ENCODE data around the gene APAF1.
A peak's percentile ranks its signal among the peaks of the same experiment; 100 is the strongest.
"Not testable (repeated sequence)": the region's sequence is repeated elsewhere in the genome, so short reads cannot be mapped to it uniquely, and the experiment has no call there.

Gene APAF1

DNA sequence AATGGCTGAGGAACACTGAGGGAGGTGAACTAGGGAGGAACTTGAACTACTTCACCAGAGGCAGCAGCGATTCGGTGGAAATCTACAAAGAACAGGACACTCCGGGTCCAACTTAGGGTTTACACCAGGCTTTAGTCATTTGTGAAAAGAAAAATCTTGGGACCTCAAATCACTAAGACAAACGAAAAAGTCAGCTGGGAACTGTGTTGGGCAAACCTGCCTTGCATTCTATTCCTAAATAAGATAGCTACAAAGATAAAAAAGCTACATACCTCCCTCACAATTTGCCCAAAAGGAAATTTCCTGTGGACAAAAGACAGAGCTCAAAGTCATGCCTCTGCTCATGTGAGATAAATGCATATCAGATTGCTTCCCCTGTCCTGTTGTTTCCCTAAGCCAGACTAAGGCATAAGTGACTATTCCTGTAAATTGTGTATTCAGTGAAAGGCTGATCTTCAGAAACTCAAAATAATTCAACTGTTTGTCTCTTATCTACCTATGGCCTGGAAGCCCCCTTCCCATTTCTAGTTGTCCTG, 106.6 kb downstream of the APAF1 start:
- H3K27me3 Mint-ChIP-seq, result peaks cover 20% of the 10 kb centered on the region
- no peak overlapping the region for H3K4me3 Mint-ChIP-seq
- H3K9me3 Mint-ChIP-seq, result no peaks in the 10 kb centered on the region
- no peaks in the 10 kb centered on the region for H3K36me3 Mint-ChIP-seq (ENCODE audit: low read depth)
- peaks cover 16% of the 10 kb centered on the region for H3K4me1 Mint-ChIP-seq (ENCODE audit: low read depth)
- H3K27ac Mint-ChIP-seq, result no peak overlapping the region

GRCh38 chr12:98752726-98753125, 107.6 kb downstream of the APAF1 start:
- no peaks in the 10 kb centered on the region for H3K36me3 Mint-ChIP-seq (ENCODE audit: low read depth)
- H3K27me3 Mint-ChIP-seq, result peaks cover 9% of the 10 kb centered on the region
- no peak overlapping the region for H3K4me3 Mint-ChIP-seq
- no peak overlapping the region for H3K27ac Mint-ChIP-seq
- H3K4me1 Mint-ChIP-seq (ENCODE audit: low read depth), result peaks cover 12% of the 10 kb centered on the region
- H3K9me3 Mint-ChIP-seq, result no peaks in the 10 kb centered on the region

DNA sequence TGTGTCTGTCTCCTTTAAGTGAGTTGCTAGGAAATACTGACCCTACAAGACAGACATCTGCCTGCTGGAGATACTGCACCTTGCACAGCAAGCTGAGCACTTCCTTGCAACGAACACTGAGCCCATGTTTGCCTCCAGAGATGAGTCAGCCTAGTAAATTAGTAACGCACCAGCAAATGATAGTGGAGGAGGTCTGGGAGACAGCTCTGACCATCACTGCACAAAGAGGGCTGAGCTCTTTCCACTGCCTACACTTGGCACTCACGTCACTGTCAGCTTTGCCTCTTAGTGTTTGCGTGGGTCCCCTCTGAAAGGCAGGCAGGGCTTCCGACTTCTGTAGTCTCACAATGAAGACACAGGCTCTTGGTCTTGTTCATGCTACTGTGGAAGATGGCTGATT, 109.0 kb downstream of the APAF1 start:
- no peaks in the 10 kb centered on the region for H3K9me3 Mint-ChIP-seq
- H3K4me1 Mint-ChIP-seq (ENCODE audit: low read depth), result peaks cover 12% of the 10 kb centered on the region
- H3K27me3 Mint-ChIP-seq, result peaks cover 4% of the 10 kb centered on the region
- H3K4me3 Mint-ChIP-seq, result no peak overlapping the region
- no peaks in the 10 kb centered on the region for H3K36me3 Mint-ChIP-seq (ENCODE audit: low read depth)
- peak overlapping the region; percentile 59 for H3K27ac Mint-ChIP-seq

DNA sequence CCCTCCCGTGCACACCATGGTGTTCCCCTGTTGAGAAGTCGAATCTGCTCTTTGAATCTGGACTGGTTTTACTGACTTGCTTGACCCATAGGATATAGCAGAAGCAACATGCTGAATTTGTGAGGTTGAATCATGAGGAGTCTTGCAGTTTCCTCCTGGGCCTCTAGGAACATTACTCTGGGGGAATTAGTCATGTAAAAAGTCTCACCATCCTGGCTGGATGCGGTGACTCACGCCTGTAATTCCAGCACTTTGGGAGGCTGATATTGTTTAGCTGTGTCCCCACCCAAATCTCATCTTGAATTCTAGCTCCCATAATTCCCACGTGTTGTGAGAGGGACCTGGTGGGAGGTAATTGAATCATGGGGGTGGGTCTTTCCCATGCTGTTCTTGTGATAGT, 110.8 kb downstream of the APAF1 start:
- H3K4me3 Mint-ChIP-seq; H3K27ac Mint-ChIP-seq; H3K36me3 Mint-ChIP-seq (ENCODE audit: low read depth); H3K27me3 Mint-ChIP-seq; H3K9me3 Mint-ChIP-seq: not testable (repeated sequence)
- peaks cover 12% of the 10 kb centered on the region for H3K4me1 Mint-ChIP-seq (ENCODE audit: low read depth)

- H3K27me3 Mint-ChIP-seq, result peaks cover 9% of the 10 kb centered on the region
- no peak overlapping the region for H3K4me3 Mint-ChIP-seq
- no peaks in the 10 kb centered on the region for H3K9me3 Mint-ChIP-seq
- no peak overlapping the region for H3K27ac Mint-ChIP-seq
- H3K4me1 Mint-ChIP-seq (ENCODE audit: low read depth), result peaks cover 12% of the 10 kb centered on the region
- no peaks in the 10 kb centered on the region for H3K36me3 Mint-ChIP-seq (ENCODE audit: low read depth)
Measured at GRCh38 chr12:98757455-98757854, 112.4 kb downstream of the APAF1 start.

GRCh38 chr12:98758331-98758730, 113.2 kb downstream of the APAF1 start:
- H3K27me3 Mint-ChIP-seq, result peaks cover 9% of the 10 kb centered on the region
- no peaks in the 10 kb centered on the region for H3K36me3 Mint-ChIP-seq (ENCODE audit: low read depth)
- no peak overlapping the region for H3K27ac Mint-ChIP-seq

GRCh38 chr12:98763656-98764055, 118.6 kb downstream of the APAF1 start:
- H3K36me3 Mint-ChIP-seq (ENCODE audit: low read depth), result no peaks in the 10 kb centered on the region
- H3K4me3 Mint-ChIP-seq, result no peak overlapping the region
- H3K9me3 Mint-ChIP-seq, result no peaks in the 10 kb centered on the region
- H3K4me1 Mint-ChIP-seq (ENCODE audit: low read depth), result no peaks in the 10 kb centered on the region
- no peak overlapping the region for H3K27ac Mint-ChIP-seq
- peaks cover 13% of the 10 kb centered on the region for H3K27me3 Mint-ChIP-seq

More at GRCh38 chr12:98758331-98758730, 113.2 kb downstream of the APAF1 start:
- Mint-ChIP-seq H3K9me3 (no peaks in the 10 kb centered on the region), H3K4me1 (ENCODE audit: low read depth) (peaks cover 12% of the 10 kb centered on the region), H3K4me3 (no peak overlapping the region)

DNA sequence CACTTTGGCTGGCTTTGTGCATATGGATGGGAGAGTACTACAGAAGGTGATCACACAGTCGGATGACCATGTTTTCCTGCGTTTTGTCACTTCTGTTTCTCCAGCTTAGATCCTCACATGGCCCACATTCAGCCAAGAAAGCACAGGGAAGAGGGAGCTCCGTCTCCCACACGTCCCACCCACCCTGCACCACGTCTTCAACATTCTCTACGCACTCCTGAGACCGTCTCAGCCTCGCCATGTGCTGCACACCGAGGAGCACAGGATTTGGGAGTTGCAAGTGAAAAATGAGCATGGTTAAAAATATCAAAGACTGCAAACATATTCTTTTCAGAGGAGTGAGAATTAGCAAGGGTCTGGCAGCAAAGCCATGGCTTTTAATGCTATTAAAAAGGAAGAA, 122.2 kb downstream of the APAF1 start:
- Mint-ChIP-seq H3K4me1 (ENCODE audit: low read depth) (no peaks in the 10 kb centered on the region), H3K4me3 (no peak overlapping the region), H3K36me3 (ENCODE audit: low read depth) (no peaks in the 10 kb centered on the region), H3K27ac (no peak overlapping the region), H3K9me3 (peaks cover 3% of the 10 kb centered on the region), H3K27me3 (peaks cover 9% of the 10 kb centered on the region)

- Mint-ChIP-seq H3K4me3 (no peak overlapping the region), H3K4me1 (ENCODE audit: low read depth) (no peaks in the 10 kb centered on the region), H3K27ac (no peak overlapping the region), H3K27me3 (peaks cover 9% of the 10 kb centered on the region), H3K9me3 (peaks cover 5% of the 10 kb centered on the region), H3K36me3 (ENCODE audit: low read depth) (no peaks in the 10 kb centered on the region)
Measured at GRCh38 chr12:98769068-98769467, 124.0 kb downstream of the APAF1 start.

GRCh38 chr12:98770230-98770629, 125.1 kb downstream of the APAF1 start:
- H3K4me1 Mint-ChIP-seq (ENCODE audit: low read depth), result no peaks in the 10 kb centered on the region
- no peak overlapping the region for H3K4me3 Mint-ChIP-seq
- no peak overlapping the region for H3K27ac Mint-ChIP-seq
- peaks cover 5% of the 10 kb centered on the region for H3K9me3 Mint-ChIP-seq
- no peaks in the 10 kb centered on the region for H3K36me3 Mint-ChIP-seq (ENCODE audit: low read depth)
- H3K27me3 Mint-ChIP-seq, result peaks cover 9% of the 10 kb centered on the region

DNA sequence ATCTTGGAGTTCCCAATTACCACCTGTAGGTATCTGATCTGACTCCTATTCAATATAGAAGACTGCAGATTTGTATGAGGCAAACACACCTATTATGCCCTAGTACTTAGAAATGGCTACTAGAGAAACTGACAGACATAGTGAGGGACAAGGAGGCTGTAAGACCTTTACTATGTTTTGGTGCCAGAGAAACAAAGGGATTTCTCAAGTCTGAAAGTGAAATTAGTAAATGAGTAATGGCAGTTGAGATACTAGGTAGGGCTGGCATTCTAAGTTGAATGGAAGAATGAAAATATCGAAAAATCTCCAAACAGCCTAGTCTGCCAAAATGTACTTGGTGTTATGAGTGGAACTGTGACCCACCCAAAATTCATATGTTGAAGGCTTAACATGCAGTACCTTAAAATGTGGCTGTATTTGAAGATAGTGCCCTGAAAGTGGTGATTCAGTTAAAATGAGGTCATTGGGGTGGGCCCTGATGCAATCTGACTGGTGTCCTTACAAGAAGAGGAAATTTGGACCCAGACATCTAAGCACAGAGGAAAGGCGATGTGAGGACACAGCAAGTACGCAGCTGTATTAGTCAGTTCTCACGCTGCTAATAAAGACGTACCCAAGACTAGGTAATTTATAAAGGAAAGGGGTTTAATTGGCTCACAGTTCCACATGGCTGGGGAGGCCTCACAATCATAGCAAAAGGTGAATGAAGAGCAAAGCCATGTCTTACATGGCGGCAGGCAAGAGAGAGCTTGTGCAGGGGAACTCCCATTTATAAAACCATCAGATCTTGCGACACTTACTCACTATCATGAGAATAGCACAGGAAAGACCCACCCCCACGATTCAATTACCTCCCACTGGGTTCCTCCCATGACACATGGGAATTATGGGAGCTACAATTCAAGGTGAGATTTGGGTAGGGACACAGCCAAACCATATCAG, 127.0 kb downstream of the APAF1 start:
- peaks cover 5% of the 10 kb centered on the region for H3K9me3 Mint-ChIP-seq
- peaks cover 9% of the 10 kb centered on the region for H3K27me3 Mint-ChIP-seq
- no peak overlapping the region for H3K4me3 Mint-ChIP-seq
- no peaks in the 10 kb centered on the region for H3K4me1 Mint-ChIP-seq (ENCODE audit: low read depth)
- H3K27ac Mint-ChIP-seq, result no peak overlapping the region
- H3K36me3 Mint-ChIP-seq (ENCODE audit: low read depth), result no peaks in the 10 kb centered on the region

- Mint-ChIP-seq H3K27ac (no peak overlapping the region), H3K27me3 (peaks cover 5% of the 10 kb centered on the region), H3K4me3 (no peak overlapping the region), H3K36me3 (ENCODE audit: low read depth) (no peaks in the 10 kb centered on the region), H3K9me3 (peaks cover 5% of the 10 kb centered on the region), H3K4me1 (ENCODE audit: low read depth) (no peaks in the 10 kb centered on the region)
Measured at GRCh38 chr12:98772818-98773217, 127.7 kb downstream of the APAF1 start.

DNA sequence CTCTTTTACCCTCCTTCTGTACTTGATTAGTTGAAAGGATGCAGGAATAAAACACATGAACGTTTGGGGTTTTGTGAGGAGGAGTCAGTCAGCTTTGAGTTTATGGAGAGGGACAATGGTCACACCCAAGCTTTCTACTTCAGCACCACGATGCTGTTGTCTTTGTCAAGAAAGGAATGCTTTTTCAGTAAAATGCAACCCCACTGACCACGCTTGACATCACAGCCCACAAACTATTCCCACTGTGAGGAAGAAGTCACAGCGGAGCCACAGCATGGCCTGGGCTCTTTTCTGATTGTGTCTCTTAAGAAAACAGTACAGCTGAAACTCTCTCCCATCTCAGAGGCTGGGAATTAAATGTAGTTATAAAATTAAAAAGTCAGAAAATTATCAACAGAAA, 135.2 kb downstream of the APAF1 start:
- Mint-ChIP-seq H3K27ac (no peak overlapping the region), H3K4me3 (no peak overlapping the region), H3K27me3 (peaks cover 7% of the 10 kb centered on the region), H3K9me3 (no peaks in the 10 kb centered on the region), H3K36me3 (ENCODE audit: low read depth) (no peaks in the 10 kb centered on the region), H3K4me1 (ENCODE audit: low read depth) (no peaks in the 10 kb centered on the region)

DNA sequence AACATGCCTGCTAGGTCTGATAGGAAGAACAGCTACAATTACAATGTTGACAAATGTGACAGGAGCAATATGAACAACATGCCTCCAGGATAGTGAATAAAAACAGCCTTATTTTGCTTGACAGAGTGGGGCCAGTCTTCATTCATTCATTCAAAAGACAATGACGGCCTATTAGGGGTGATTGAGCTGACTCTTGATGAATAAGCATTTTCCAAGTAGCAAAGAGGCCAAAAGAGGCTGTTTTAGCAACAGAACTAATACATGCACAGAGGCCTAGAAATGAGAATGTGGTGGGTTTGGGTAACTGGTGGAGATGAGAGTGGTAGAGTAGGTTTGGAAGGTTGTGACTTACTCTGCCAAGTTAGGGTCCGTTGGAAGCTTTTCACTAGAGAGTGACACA, 138.3 kb downstream of the APAF1 start:
- H3K27me3 Mint-ChIP-seq, result peaks cover 14% of the 10 kb centered on the region
- no peaks in the 10 kb centered on the region for H3K36me3 Mint-ChIP-seq (ENCODE audit: low read depth)
- H3K9me3 Mint-ChIP-seq, result no peaks in the 10 kb centered on the region
- no peak overlapping the region for H3K27ac Mint-ChIP-seq
- no peak overlapping the region for H3K4me3 Mint-ChIP-seq
- H3K4me1 Mint-ChIP-seq (ENCODE audit: low read depth), result no peaks in the 10 kb centered on the region
